ENCODE measurements around the gene VDR. TPM values are rescaled to one million over a fixed set of nuclear protein-coding genes. Genes with fewer than 3 reads are reported as not detected.

VDR gene
- total RNA-seq, 4 donors from 2014 or later: 3.5 to 5.2 (median 3.9) TPM

DNA sequence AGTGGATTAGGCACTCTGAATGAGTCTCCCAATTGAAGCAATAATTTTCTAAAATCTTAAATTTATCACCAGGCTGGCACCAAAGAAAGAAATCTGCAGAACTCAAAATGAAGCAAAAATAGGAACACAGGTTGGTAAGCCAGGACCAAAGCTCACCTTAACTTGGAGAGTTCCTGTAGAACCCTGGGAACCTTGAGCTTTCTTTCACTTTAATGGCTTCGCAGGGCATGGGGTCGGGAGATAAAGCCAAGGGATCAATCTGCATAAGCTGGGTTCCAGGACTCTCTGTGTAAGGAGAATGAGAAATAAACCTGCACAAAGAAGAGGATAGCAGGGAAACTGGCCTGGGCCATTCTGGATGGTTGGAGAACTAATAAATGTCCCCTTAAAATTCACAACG lies 8.3 kb upstream of the VDR start:
- WGBS, 2 donors: 72% methylated on average over 3 of the region's 3 CpGs
- no peak for DNase-seq
- intact Hi-C loops (cut with DNase I): no loop called here
- Histone ChIP-seq H3K9me3 (no peaks in the 10 kb centered on the region), H3K27me3 (no peaks in the 10 kb centered on the region), H3K4me3 (replicated peaks in 1 of 3) (no peak overlapping the region), H3K4me1 (no peaks in the 10 kb centered on the region), H3K36me3 (no peaks in the 10 kb centered on the region), H3K27ac (no peak overlapping the region)
- TF ChIP-seq, protein P1, sequence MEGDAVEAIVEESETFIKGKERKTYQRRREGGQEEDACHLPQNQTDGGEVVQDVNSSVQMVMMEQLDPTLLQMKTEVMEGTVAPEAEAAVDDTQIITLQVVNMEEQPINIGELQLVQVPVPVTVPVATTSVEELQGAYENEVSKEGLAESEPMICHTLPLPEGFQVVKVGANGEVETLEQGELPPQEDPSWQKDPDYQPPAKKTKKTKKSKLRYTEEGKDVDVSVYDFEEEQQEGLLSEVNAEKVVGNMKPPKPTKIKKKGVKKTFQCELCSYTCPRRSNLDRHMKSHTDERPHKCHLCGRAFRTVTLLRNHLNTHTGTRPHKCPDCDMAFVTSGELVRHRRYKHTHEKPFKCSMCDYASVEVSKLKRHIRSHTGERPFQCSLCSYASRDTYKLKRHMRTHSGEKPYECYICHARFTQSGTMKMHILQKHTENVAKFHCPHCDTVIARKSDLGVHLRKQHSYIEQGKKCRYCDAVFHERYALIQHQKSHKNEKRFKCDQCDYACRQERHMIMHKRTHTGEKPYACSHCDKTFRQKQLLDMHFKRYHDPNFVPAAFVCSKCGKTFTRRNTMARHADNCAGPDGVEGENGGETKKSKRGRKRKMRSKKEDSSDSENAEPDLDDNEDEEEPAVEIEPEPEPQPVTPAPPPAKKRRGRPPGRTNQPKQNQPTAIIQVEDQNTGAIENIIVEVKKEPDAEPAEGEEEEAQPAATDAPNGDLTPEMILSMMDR (IDR thresholded peaks at IDR 0.05): no peak
- no peak for TF ChIP-seq POLR2A (IDR thresholded peaks at IDR 0.05)

DNA sequence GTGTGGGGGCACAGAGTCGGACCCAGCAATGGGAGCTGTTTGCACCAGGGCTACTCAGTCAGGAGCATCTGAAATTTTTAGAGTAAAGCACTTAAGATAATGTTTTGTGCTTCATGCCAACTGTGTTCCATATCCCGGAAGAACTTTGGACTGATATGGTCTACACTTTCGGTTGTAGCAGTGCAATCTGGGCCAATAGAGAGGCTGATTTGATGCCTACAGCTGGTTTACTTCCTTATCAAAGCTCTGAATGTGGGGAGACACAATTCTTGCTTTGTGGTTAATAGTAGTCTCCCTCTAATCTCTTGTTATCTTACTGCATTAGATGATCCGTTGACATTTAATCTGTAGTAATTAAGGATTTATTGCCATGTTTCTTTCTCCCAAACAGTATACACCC lies 7.8 kb upstream of the VDR start:
- intact Hi-C loops (cut with DNase I): no loop called here
- WGBS, 2 donors: 85 to 87% methylated on average over 4 of the region's 4 CpGs
- TF ChIP-seq, protein P1 (IDR thresholded peaks at IDR 0.05): no peak
- no peak for TF ChIP-seq POLR2A (IDR thresholded peaks at IDR 0.05)
- H3K4me1 ChIP-seq: no peaks in the 10 kb centered on the region
- H3K27me3 ChIP-seq: no peaks in the 10 kb centered on the region
- DNase-seq: no peak
- no peak overlapping the region for H3K27ac ChIP-seq
- H3K36me3 ChIP-seq: no peaks in the 10 kb centered on the region
- no peak overlapping the region for H3K4me3 ChIP-seq (replicated peaks in 1 of 3)
- H3K9me3 ChIP-seq: no peaks in the 10 kb centered on the region

DNA sequence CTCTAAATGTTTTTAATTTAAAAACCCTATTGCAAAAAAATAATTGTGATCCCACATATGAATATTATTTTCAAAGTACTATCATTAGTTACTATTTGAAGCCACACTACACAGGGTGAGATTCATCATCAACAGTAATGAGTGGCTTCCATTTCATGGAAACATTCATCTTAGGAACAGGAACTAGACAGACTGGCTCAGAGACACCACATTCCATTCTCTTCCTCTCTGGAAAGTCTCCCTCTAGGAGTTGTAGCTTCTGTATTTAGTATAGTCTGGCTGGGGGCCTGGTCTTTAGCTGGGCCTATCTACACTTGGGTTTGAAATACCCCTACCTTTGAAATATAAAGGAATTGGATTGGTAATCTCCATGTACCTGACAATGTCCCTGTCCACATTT lies 6.2 kb upstream of the VDR start:
- TF ChIP-seq, protein P1 (IDR thresholded peaks at IDR 0.05): no peak
- no peak for TF ChIP-seq POLR2A (IDR thresholded peaks at IDR 0.05)
- no peaks in the 10 kb centered on the region for H3K4me1 ChIP-seq
- intact Hi-C loops (cut with DNase I): no loop called here
- no peak overlapping the region for H3K4me3 ChIP-seq (replicated peaks in 1 of 3)
- no peak for DNase-seq
- no peaks in the 10 kb centered on the region for H3K9me3 ChIP-seq
- H3K36me3 ChIP-seq: no peaks in the 10 kb centered on the region
- no peak overlapping the region for H3K27ac ChIP-seq
- no peaks in the 10 kb centered on the region for H3K27me3 ChIP-seq

DNA sequence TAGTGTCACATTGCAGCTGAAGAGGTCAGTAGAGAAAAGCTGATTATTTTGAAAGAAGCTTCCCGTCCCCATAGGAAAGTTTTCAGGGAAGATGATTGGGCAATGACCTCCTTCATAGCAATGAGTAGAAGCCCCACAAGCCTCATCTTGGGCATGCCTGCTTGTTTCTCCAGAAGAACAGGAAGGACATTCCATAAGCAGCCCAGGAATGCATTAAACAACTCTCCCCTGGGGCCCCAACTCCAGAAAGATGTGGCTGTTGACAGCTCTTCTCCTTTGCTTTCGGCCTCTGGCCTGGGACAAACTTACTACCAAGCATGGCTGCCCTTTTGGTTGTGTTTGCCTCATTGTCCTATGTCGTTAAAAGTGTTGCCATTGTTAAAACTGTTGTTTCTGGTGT lies 5.7 kb upstream of the VDR start:
- Histone ChIP-seq H3K27me3 (no peaks in the 10 kb centered on the region), H3K4me1 (no peaks in the 10 kb centered on the region), H3K36me3 (no peaks in the 10 kb centered on the region), H3K9me3 (no peaks in the 10 kb centered on the region), H3K27ac (no peak overlapping the region), H3K4me3 (replicated peaks in 1 of 3) (no peak overlapping the region)
- 48 to 83% methylated on average over 3 of the region's 3 CpGs for WGBS, 2 donors
- no peak for DNase-seq
- no peak for TF ChIP-seq POLR2A (IDR thresholded peaks at IDR 0.05)
- TF ChIP-seq, protein P1 (IDR thresholded peaks at IDR 0.05): no peak
- intact Hi-C loops (cut with DNase I): no loop called here

DNA sequence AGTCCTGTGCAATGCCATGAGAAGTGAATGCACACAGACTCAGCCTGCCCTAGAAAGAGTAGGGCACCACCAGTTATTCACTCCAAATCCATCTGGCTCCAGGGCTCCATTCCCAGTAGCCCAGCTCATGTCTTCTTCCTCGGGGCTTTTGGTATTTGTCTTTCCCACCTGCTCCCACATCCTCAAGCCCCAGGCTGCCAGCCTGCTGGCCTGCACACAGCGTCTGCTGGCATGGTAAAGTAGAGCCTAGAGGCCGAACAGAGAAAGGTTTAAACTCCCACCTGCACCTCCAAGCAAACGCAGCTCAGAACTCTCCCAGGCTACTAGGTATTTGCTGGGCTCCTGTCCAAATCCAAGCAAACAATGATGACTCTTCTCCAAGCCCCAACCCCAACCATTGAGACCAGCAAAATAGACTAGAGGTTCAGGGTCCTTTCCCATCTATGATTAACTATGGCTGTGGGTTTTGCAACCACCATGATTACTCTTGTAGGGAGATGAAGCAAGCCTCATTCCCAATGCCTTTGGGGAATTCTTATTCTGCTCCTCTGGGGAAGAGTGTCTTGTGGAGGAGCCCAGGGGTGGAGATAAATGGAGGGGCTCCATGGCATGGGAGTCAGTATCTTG lies 5.2 kb upstream of the VDR start:
- TF ChIP-seq, protein P1 (IDR thresholded peaks at IDR 0.05): no peak
- TF ChIP-seq POLR2A (IDR thresholded peaks at IDR 0.05): no peak
- WGBS, 2 donors: 83 to 88% methylated on average over 4 of the region's 4 CpGs
- intact Hi-C loops (cut with DNase I): loop anchor here (5.0 kb wide), 1 partner anchor 37 kb away; no protein-coding TSS in a partner anchor
- no peak overlapping the region for H3K4me3 ChIP-seq (replicated peaks in 1 of 3)
- no peaks in the 10 kb centered on the region for H3K4me1 ChIP-seq
- no peak for DNase-seq
- H3K27ac ChIP-seq: no peak overlapping the region
- no peaks in the 10 kb centered on the region for H3K36me3 ChIP-seq
- H3K27me3 ChIP-seq: no peaks in the 10 kb centered on the region
- H3K9me3 ChIP-seq: no peaks in the 10 kb centered on the region
